Hepatocyte (in vitro differentiated cells): Measurements from ENCODE around the gene FBXL17. TPM values are rescaled to one million over a fixed set of nuclear protein-coding genes. Genes with fewer than 3 reads are reported as not detected.

Experiments used
- DNase-seq: peaks from one replicate; pipeline ENCODE4 v3.0.0-alpha.2; 2016; ENCODE audit warnings: low spot score
- H2AFZ ChIP-seq: fragments of 200-600 bp; sonication (generic); 2 replicates; pipeline ENCODE4 v1.6.0; 2016; ENCODE audit warnings: antibody characterized with exemption, mild to moderate bottlenecking
- H3K27ac ChIP-seq: fragments of 200-600 bp; sonication (generic); 2 replicates; pipeline ENCODE4 v1.5.1; 2016; ENCODE audit warnings: mild to moderate bottlenecking
- H3K27me3 ChIP-seq: fragments of 200-600 bp; sonication (generic); 2 replicates; pipeline ENCODE4 v1.6.1; 2016
- H3K36me3 ChIP-seq: fragments of 200-600 bp; sonication (generic); replicated peaks from 2 replicates; pipeline ENCODE4 v1.5.1; 2016; ENCODE audit warnings: low read depth; ENCODE audit not compliant: insufficient read depth
- H3K4me1 ChIP-seq: fragments of 200-600 bp; sonication (generic); 2 replicates; pipeline ENCODE4 v1.5.1; 2016; ENCODE audit warnings: mild to moderate bottlenecking, moderate library complexity; ENCODE audit not compliant: insufficient read depth
- H3K4me2 ChIP-seq: fragments of 200-600 bp; sonication (generic); 2 replicates; pipeline ENCODE4 v1.6.0; 2016
- H3K4me3 ChIP-seq: fragments of 200-600 bp; sonication (generic); 2 replicates; pipeline ENCODE4 v1.5.1; 2016; ENCODE audit warnings: mild to moderate bottlenecking
- H3K79me2 ChIP-seq: fragments of 200-600 bp; sonication (generic); 2 replicates; pipeline ENCODE4 v1.6.0; 2017; ENCODE audit warnings: mild to moderate bottlenecking
- H3K9me2 ChIP-seq: fragments of 200-600 bp; sonication (generic); replicated peaks from 2 replicates; pipeline ENCODE4 v1.6.0; 2017; ENCODE audit warnings: mild to moderate bottlenecking; ENCODE audit not compliant: insufficient read depth
- H3K9me3 ChIP-seq: fragments of 200-600 bp; sonication (generic); 2 replicates; pipeline ENCODE4 v1.5.1; 2016; ENCODE audit warnings: low read depth, mild to moderate bottlenecking
- H4K20me1 ChIP-seq: fragments of 200-600 bp; sonication (generic); 2 replicates; pipeline ENCODE4 v1.6.0; 2016; ENCODE audit warnings: mild to moderate bottlenecking; ENCODE audit not compliant: insufficient read depth, poor library complexity, severe bottlenecking
- CTCF ChIP-seq: fragments of 200-600 bp; sonication (generic); IDR thresholded peaks from 2 replicates; pipeline ENCODE4 v1.5.1; 2016; ENCODE audit warnings: antibody characterized with exemption, mild to moderate bottlenecking; ENCODE audit not compliant: poor library complexity
- EZH2 ChIP-seq: fragments of 200-600 bp; sonication (generic); IDR thresholded peaks from 2 replicates; pipeline ENCODE4 v1.6.1; 2016; ENCODE audit warnings: antibody characterized with exemption, mild to moderate bottlenecking, borderline replicate concordance
- EZH2phosphoT487 ChIP-seq: fragments of 200-600 bp; sonication (generic); IDR thresholded peaks from one replicate; pipeline ENCODE4 v1.6.1; 2018; ENCODE audit warnings: antibody characterized with exemption, mild to moderate bottlenecking, low read depth, moderate library complexity; ENCODE audit not compliant: unreplicated experiment, severe bottlenecking
- WGBS: methylation state at CpG from one replicate; pipeline ENCODE4 v1.1.6; 2016; ENCODE audit warnings: low lambda C conversion rate; ENCODE audit errors: missing lambda C conversion rate; 5-methylcytosine and 5-hydroxymethylcytosine counted together
- polyA plus RNA-seq: library from polyadenylated mRNA; unstranded; fragments of >200 nt; fragmentation: Nextera tagmentation; extraction: Ambion mirVana; gene quantifications from 2 replicates; pipeline ENCODE4 v1.2.1, GENCODE V29; 2016
- total RNA-seq: library from RNA; depleted of rRNA; stranded (reverse); fragments of >200 nt; gene quantifications from 2 replicates; pipeline ENCODE4 v1.2.3, GENCODE V29; 2014

FBXL17 gene
- total and polyA plus RNA-seq, 2 experiments from 2014 or later, result 12.5 to 18.2 TPM

GRCh38 chr5:107951309-107951708, 430.6 kb downstream of the FBXL17 start:
- H2AFZ ChIP-seq, result no peak overlapping the region
- no peak overlapping the region for H3K27ac ChIP-seq
- H3K9me3 ChIP-seq, result no peaks in the 10 kb centered on the region
- no peaks in the 10 kb centered on the region for H3K27me3 ChIP-seq
- H3K4me2 ChIP-seq, result no peak overlapping the region
- DNase-seq, result no peak
- peaks cover 11% of the 10 kb centered on the region for H3K4me1 ChIP-seq
- no peak overlapping the region for H3K4me3 ChIP-seq
- H3K9me2 ChIP-seq, result no peaks in the 10 kb centered on the region
- H3K36me3 ChIP-seq, result no peaks in the 10 kb centered on the region
- WGBS, result 81% methylated on average over 3 of the region's 3 CpGs
- no peaks in the 10 kb centered on the region for H4K20me1 ChIP-seq
- H3K79me2 ChIP-seq, result no peaks in the 10 kb centered on the region
- TF ChIP-seq EZH2phosphoT487 (no peak), EZH2 (no peak), CTCF (no peak)

DNA sequence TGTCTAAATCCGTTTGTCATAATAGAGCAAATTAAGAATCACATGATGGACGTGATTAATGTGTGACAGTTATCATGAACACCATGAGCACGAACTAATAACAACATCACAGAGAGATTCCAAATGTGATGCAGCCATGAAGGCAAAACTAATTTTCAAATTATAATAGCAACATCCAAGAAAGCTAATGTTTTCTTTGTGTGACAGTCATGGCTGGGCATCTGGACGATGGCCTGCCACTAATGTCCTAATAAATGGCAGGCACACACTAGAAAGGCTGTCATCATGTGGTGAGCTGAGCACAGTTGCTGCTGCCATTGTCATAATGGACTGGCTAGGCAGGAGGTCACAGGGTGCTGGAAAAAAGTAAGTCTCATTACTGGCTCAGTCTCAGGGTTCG, 431.1 kb downstream of the FBXL17 start:
- peaks cover 11% of the 10 kb centered on the region for H3K4me1 ChIP-seq
- no peaks in the 10 kb centered on the region for H3K9me2 ChIP-seq

DNA sequence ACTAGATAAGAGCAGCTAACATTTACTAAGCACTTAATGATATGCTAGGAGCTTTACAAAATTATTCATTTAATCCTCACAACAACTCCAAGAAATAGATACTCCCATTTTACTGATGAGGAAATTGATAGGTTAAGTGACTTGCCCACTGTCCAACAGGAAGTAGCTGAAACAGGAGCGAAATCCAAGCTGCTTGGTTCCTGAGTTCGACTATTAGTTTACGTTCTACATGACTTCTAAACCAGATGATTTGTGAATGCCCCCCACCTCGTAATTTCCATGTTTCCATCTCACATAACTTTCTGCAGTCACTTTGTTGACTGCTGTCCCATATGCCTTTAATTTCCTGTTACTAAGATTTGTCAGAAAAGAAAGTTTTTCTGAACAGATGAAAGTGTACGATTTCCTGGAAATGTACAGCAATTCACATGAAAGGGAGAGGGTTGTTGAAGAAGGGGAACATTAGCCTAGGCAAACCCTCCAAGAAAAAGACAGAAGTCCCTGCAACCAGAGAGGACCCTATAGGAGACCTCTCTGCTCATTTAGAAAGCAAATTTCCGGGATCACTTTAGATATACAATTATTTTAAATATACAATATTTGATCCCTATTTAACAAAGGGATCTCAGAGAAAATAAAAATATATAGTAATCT, 432.1 kb downstream of the FBXL17 start:
- Histone ChIP-seq H3K27me3 (no peaks in the 10 kb centered on the region), H3K9me3 (no peaks in the 10 kb centered on the region), H3K9me2 (no peaks in the 10 kb centered on the region), H3K79me2 (no peaks in the 10 kb centered on the region), H3K36me3 (no peaks in the 10 kb centered on the region), H3K4me1 (peaks cover 11% of the 10 kb centered on the region), H3K4me3 (no peak overlapping the region), H3K27ac (no peak overlapping the region), H3K4me2 (no peak overlapping the region), H4K20me1 (no peaks in the 10 kb centered on the region), H2AFZ (no peak overlapping the region)
- no peak for TF ChIP-seq EZH2phosphoT487
- TF ChIP-seq CTCF, result no peak
- no peak for TF ChIP-seq EZH2
- WGBS, result 65% methylated on average over 6 of the region's 6 CpGs
- no peak for DNase-seq

More for the DNA sequence above, 431.1 kb downstream of the FBXL17 start:
- no peak for TF ChIP-seq EZH2
- TF ChIP-seq CTCF, result no peak
- no peak for TF ChIP-seq EZH2phosphoT487
- no peak overlapping the region for H3K27ac ChIP-seq
- H3K27me3 ChIP-seq, result no peaks in the 10 kb centered on the region
- no peaks in the 10 kb centered on the region for H4K20me1 ChIP-seq
- H3K79me2 ChIP-seq, result no peaks in the 10 kb centered on the region
- H3K9me3 ChIP-seq, result no peaks in the 10 kb centered on the region
- WGBS, result 89% methylated on average over 5 of the region's 5 CpGs
- no peak for DNase-seq
- H3K36me3 ChIP-seq, result no peaks in the 10 kb centered on the region
- H2AFZ ChIP-seq, result no peak overlapping the region
- H3K4me2 ChIP-seq, result no peak overlapping the region
- no peak overlapping the region for H3K4me3 ChIP-seq
